ENCODE measurements around the gene PSMC1.

GRCh38 chr14:90294872-90295271 is 38.5 kb downstream of the PSMC1 start:
- TF ChIP-seq, protein P1, sequence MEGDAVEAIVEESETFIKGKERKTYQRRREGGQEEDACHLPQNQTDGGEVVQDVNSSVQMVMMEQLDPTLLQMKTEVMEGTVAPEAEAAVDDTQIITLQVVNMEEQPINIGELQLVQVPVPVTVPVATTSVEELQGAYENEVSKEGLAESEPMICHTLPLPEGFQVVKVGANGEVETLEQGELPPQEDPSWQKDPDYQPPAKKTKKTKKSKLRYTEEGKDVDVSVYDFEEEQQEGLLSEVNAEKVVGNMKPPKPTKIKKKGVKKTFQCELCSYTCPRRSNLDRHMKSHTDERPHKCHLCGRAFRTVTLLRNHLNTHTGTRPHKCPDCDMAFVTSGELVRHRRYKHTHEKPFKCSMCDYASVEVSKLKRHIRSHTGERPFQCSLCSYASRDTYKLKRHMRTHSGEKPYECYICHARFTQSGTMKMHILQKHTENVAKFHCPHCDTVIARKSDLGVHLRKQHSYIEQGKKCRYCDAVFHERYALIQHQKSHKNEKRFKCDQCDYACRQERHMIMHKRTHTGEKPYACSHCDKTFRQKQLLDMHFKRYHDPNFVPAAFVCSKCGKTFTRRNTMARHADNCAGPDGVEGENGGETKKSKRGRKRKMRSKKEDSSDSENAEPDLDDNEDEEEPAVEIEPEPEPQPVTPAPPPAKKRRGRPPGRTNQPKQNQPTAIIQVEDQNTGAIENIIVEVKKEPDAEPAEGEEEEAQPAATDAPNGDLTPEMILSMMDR (IDR thresholded peaks at IDR 0.05), result no peak
- TF ChIP-seq POLR2A (IDR thresholded peaks at IDR 0.05), result no peak
